ENCODE data around the gene RBM33. TPM values are rescaled to one million over a fixed set of nuclear protein-coding genes. Genes with fewer than 3 reads are reported as not detected.
A peak's percentile ranks its signal among the peaks of the same experiment; 100 is the strongest.

Gene RBM33
- total RNA-seq, 1 donor from 2014 or later = 79.4 TPM

- Mint-ChIP-seq H3K4me1 (ENCODE audit: low read depth) (peaks cover 11% of the 10 kb centered on the region), H3K4me3 (ENCODE audit: low read depth) (no peak overlapping the region), H3K9me3 (ENCODE audit: low read depth) (no peaks in the 10 kb centered on the region), H3K27me3 (no peaks in the 10 kb centered on the region), H3K27ac (no peak overlapping the region), H3K36me3 (ENCODE audit: insufficient read depth) (no peaks in the 10 kb centered on the region)
- DNase-seq (ENCODE audit: low spot score, unreplicated experiment) = no peak
- TF ChIP-seq, protein P1, sequence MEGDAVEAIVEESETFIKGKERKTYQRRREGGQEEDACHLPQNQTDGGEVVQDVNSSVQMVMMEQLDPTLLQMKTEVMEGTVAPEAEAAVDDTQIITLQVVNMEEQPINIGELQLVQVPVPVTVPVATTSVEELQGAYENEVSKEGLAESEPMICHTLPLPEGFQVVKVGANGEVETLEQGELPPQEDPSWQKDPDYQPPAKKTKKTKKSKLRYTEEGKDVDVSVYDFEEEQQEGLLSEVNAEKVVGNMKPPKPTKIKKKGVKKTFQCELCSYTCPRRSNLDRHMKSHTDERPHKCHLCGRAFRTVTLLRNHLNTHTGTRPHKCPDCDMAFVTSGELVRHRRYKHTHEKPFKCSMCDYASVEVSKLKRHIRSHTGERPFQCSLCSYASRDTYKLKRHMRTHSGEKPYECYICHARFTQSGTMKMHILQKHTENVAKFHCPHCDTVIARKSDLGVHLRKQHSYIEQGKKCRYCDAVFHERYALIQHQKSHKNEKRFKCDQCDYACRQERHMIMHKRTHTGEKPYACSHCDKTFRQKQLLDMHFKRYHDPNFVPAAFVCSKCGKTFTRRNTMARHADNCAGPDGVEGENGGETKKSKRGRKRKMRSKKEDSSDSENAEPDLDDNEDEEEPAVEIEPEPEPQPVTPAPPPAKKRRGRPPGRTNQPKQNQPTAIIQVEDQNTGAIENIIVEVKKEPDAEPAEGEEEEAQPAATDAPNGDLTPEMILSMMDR (IDR thresholded peaks at IDR 0.05; ENCODE audit: unreplicated experiment) = no peak
These were observed 22.9 kb downstream of the RBM33 start for GRCh38 chr7:155667241-155667829.

GRCh38 chr7:155669717-155670505, 25.4 kb downstream of the RBM33 start:
- peak overlapping the region; percentile 56 for H3K27ac Mint-ChIP-seq
- peaks cover 7% of the 10 kb centered on the region for H3K36me3 Mint-ChIP-seq (ENCODE audit: insufficient read depth)
- H3K4me1 Mint-ChIP-seq (ENCODE audit: low read depth) = peaks cover 9% of the 10 kb centered on the region
- no peaks in the 10 kb centered on the region for H3K27me3 Mint-ChIP-seq
- no peaks in the 10 kb centered on the region for H3K9me3 Mint-ChIP-seq (ENCODE audit: low read depth)
- DNase-seq (ENCODE audit: low spot score, unreplicated experiment) = no peak
- no peak overlapping the region for H3K4me3 Mint-ChIP-seq (ENCODE audit: low read depth)
- TF ChIP-seq, protein P1 (IDR thresholded peaks at IDR 0.05; ENCODE audit: unreplicated experiment) = no peak

DNA sequence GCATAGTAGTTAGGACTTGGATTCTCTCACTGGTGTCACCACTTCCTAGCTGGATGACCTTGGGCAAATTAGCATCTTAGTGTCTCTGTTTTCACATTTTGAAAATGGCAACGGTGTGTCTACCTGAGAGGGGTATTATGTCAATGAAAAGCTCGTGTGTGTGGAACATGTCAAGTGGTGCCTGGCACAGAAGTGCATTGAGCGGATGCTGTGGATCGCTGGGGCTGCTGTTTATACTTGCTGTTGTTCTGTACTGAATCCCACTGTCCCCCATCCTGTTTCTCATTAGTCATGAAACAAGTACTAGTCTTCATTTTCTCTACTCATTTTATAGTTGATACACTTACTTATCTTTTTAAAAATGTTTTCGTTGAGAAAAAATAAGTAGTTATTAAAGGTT, 26.1 kb downstream of the RBM33 start:
- Mint-ChIP-seq H3K27me3 (no peaks in the 10 kb centered on the region), H3K4me1 (ENCODE audit: low read depth) (peaks cover 9% of the 10 kb centered on the region), H3K36me3 (ENCODE audit: insufficient read depth) (peaks cover 7% of the 10 kb centered on the region), H3K9me3 (ENCODE audit: low read depth) (no peaks in the 10 kb centered on the region), H3K4me3 (ENCODE audit: low read depth) (no peak overlapping the region), H3K27ac (peak overlapping the region; percentile 14)
- DNase-seq (ENCODE audit: low spot score, unreplicated experiment) = no peak
- TF ChIP-seq, protein P1 (IDR thresholded peaks at IDR 0.05; ENCODE audit: unreplicated experiment) = no peak

DNA sequence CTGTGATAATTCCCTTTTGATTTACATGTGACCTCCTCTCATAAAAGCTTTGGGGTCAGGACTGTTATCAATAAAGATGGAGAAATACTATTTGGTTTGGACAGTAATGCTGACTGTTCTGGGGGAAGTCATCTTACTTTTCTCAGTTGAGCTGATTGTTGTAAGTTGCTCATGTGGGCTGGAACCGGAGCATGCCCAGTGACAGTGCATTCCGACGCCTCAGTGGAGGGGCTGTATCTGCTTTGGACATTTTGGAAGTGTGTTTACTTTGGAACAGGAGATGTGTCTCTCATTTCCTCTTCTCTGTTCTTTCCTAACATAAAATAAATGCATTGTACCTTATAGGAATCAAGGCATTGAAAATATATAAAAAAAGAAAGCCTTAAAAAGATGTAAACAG, 30.1 kb downstream of the RBM33 start:
- no peak for DNase-seq (ENCODE audit: low spot score, unreplicated experiment)
- no peak overlapping the region for H3K4me3 Mint-ChIP-seq (ENCODE audit: low read depth)
- H3K36me3 Mint-ChIP-seq (ENCODE audit: insufficient read depth) = peaks cover 9% of the 10 kb centered on the region
- H3K27ac Mint-ChIP-seq = no peak overlapping the region
- no peaks in the 10 kb centered on the region for H3K9me3 Mint-ChIP-seq (ENCODE audit: low read depth)
- no peaks in the 10 kb centered on the region for H3K27me3 Mint-ChIP-seq
- peaks cover 23% of the 10 kb centered on the region for H3K4me1 Mint-ChIP-seq (ENCODE audit: low read depth)
- TF ChIP-seq, protein P1 (IDR thresholded peaks at IDR 0.05; ENCODE audit: unreplicated experiment) = no peak

- H3K36me3 Mint-ChIP-seq (ENCODE audit: insufficient read depth) = peaks cover 11% of the 10 kb centered on the region
- TF ChIP-seq, protein P1 (IDR thresholded peaks at IDR 0.05; ENCODE audit: unreplicated experiment) = no peak
- no peaks in the 10 kb centered on the region for H3K27me3 Mint-ChIP-seq
- no peak for DNase-seq (ENCODE audit: low spot score, unreplicated experiment)
- no peak overlapping the region for H3K4me3 Mint-ChIP-seq (ENCODE audit: low read depth)
- H3K9me3 Mint-ChIP-seq (ENCODE audit: low read depth) = no peaks in the 10 kb centered on the region
- H3K27ac Mint-ChIP-seq = peak overlapping the region; percentile 96
- peaks cover 25% of the 10 kb centered on the region for H3K4me1 Mint-ChIP-seq (ENCODE audit: low read depth)
These were observed 31.6 kb downstream of the RBM33 start for GRCh38 chr7:155676052-155676451.
